GM12878 (cell line): ENCODE measurements around the gene TTC17. TPM values are rescaled to one million over a fixed set of nuclear protein-coding genes. Genes with fewer than 3 reads are reported as not detected.

Experiments
- ATAC-seq: fragments of 200-7000 bp; cut with Tn5 transposase; 3 replicates; pipeline ENCODE4 v1.9.1; 2020; ENCODE audit warnings: mild to moderate bottlenecking, moderate library complexity
- BruUV-seq: library from RNA; stranded (reverse); fragments of 400-500 nt; replicated peaks from 2 replicates; lab custom pipeline; 2021; lab: Mats Ljungman, UMichigan
- CTCF ChIA-PET: fragments of 300-600 bp; sonication (Branson Sonifier 250); formaldehyde crosslinking; extraction: SDS; loops from one replicate; lab custom pipeline; 2021; ENCODE audit warnings: inconsistent platforms; lab: Yijun Ruan, JAX
- POLR2A ChIA-PET: fragments of 350-600 bp; formaldehyde crosslinking; extraction: SDS; loops from one replicate; lab custom pipeline; 2021; ENCODE audit warnings: inconsistent platforms; lab: Charles Lee
- RAD21 ChIA-PET: fragments of 300-600 bp; sonication (Branson Sonifier 250); formaldehyde crosslinking; loops from one replicate; lab custom pipeline; 2023; ENCODE audit warnings: antibody characterized with exemption; ENCODE audit not compliant: unreplicated experiment; lab: Charles Lee
- SMC1A ChIA-PET: fragments of 300-600 bp; sonication (Branson Sonifier 250); formaldehyde crosslinking; loops from one replicate; lab custom pipeline; 2023; ENCODE audit not compliant: unreplicated experiment, uncharacterized antibody; lab: Charles Lee
- DNase-seq: peaks from one replicate; pipeline ENCODE4 v3.0.0-alpha.2; 2011; ENCODE audit warnings: low read depth, low spot score
- FAIRE-seq: peaks from 3 replicates; lab custom pipeline; 2011; peaks lifted over from hg19 to GRCh38; lab: Jason Lieb, UNC
- H2AFZ ChIP-seq: 2 replicates; pipeline ENCODE4 v1.6.0; 2011; ENCODE audit warnings: low read depth, low read length, control low read depth; ENCODE audit not compliant: control insufficient read depth
- H3K27ac ChIP-seq: 2 replicates; pipeline ENCODE4 v1.5.1; 2011; ENCODE audit warnings: control low read depth; ENCODE audit not compliant: control insufficient read depth, insufficient read depth
- H3K27me3 ChIP-seq, 2 experiments: replicated peaks in 1 of 2; 2 replicates each; pipeline versions ENCODE4 v1.6.0 to v1.6.1; 2011; ENCODE audit warnings: low read length in 1 of 2; ENCODE audit not compliant: control insufficient read depth in 2 of 2, insufficient read depth in 2 of 2
- H3K36me3 ChIP-seq, 2 experiments: 2 replicates each; pipeline ENCODE4 v1.5.1; 2011; ENCODE audit warnings: low read length in 1 of 2; ENCODE audit not compliant: control insufficient read depth in 2 of 2, insufficient read depth in 2 of 2
- H3K4me1 ChIP-seq: 2 replicates; pipeline ENCODE4 v1.6.1; 2011; ENCODE audit warnings: mild to moderate bottlenecking, low read length, moderate library complexity, mixed read lengths; ENCODE audit not compliant: control insufficient read depth, insufficient read depth
- H3K4me2 ChIP-seq: 2 replicates; pipeline ENCODE4 v1.6.0; 2011; ENCODE audit warnings: control low read depth; ENCODE audit not compliant: control insufficient read depth, insufficient read depth
- H3K4me3 ChIP-seq: fragments of 200-600 bp; sonication (generic); 2 replicates; pipeline ENCODE4 v1.5.1; 2016
- H3K79me2 ChIP-seq: 2 replicates; pipeline ENCODE4 v1.6.0; 2011; ENCODE audit warnings: low read length; ENCODE audit not compliant: control insufficient read depth, insufficient read depth
- H3K9ac ChIP-seq: 2 replicates; pipeline ENCODE4 v1.8.0; 2011; ENCODE audit warnings: low read length, control low read depth, mixed read lengths; ENCODE audit not compliant: control insufficient read depth, insufficient read depth
- H3K9me3 ChIP-seq: replicated peaks from 3 replicates; pipeline ENCODE4 v1.5.1; 2011; ENCODE audit warnings: mild to moderate bottlenecking, low read length; ENCODE audit not compliant: control insufficient read depth, insufficient read depth
- H4K20me1 ChIP-seq: 2 replicates; pipeline ENCODE4 v1.6.0; 2011; ENCODE audit not compliant: control insufficient read depth, insufficient read depth
- FOXM1 ChIP-seq: IDR thresholded peaks from 2 replicates; pipeline ENCODE4 v1.6.1; 2012; ENCODE audit warnings: low read depth, mild to moderate bottlenecking, inconsistent platforms, low read length, moderate library complexity
- GABPA ChIP-seq: IDR thresholded peaks from 2 replicates; pipeline ENCODE4 v1.6.1; 2014; ENCODE audit warnings: antibody characterized with exemption, low read depth, mild to moderate bottlenecking, inconsistent platforms
- JUNB ChIP-seq: IDR thresholded peaks from 2 replicates; pipeline ENCODE4 v1.6.1; 2016; ENCODE audit warnings: antibody characterized with exemption, mild to moderate bottlenecking
- POLR2AphosphoS2 ChIP-seq: IDR thresholded peaks from 2 replicates; pipeline ENCODE4 v1.6.1; 2011; ENCODE audit warnings: low read depth, mild to moderate bottlenecking, low read length, improper control_type of control experiment, moderate library complexity
- WGBS: methylation state at CpG from one replicate; pipeline ENCODE4 v1.1.6; 2016; ENCODE audit warnings: low lambda C conversion rate; ENCODE audit not compliant: insufficient replicate concordance, insufficient coverage; ENCODE audit errors: missing lambda C conversion rate; 5-methylcytosine and 5-hydroxymethylcytosine counted together
- in situ Hi-C: fragments of 300-500 bp; cut with MboI; formaldehyde crosslinking; loops from 9 replicates; pipeline ENCODE4 v1.14.3; 2018; ENCODE audit warnings: mixed read lengths
- intact Hi-C: fragments of 100-400 bp; cut with micrococcal nuclease; formaldehyde crosslinking; loops from one replicate; pipeline ENCODE4 v1.14.2; 2022; ENCODE audit not compliant: unreplicated experiment
- polyA plus RNA-seq, 11 experiments: library from polyadenylated mRNA; depleted of rRNA in 4 of 11; unstranded in 6 of 11; stranded (reverse) in 5 of 11; fragments of >200 nt; fragmentation: Nextera tagmentation in 4 of 11; fragmentation: Illumina TruSeq in 1 of 11; extraction: Ambion mirVana in 4 of 11; extraction: Trizol in 1 of 11; gene quantifications; 1 replicate in 1 of 11; 2 replicates in 10 of 11; pipeline versions ENCODE4 v1.2.1 to v1.2.3, GENCODE V29; 2011 to 2016; ENCODE audit warnings: inconsistent platforms in 2 of 11, missing spikeins in 2 of 11, low read depth in 1 of 11
- total RNA-seq, 4 experiments: library from RNA; depleted of rRNA in 3 of 4; stranded (reverse); fragments of >200 nt in 3 of 4; fragmentation: Illumina TruSeq in 1 of 4; extraction: Trizol in 1 of 4; gene quantifications; 2 replicates each; pipeline versions ENCODE4 v1.2.1 to v1.2.3, GENCODE V29; 2013 to 2021

Gene TTC17
- total and polyA plus RNA-seq, 10 of the 15 experiments (the other 5 are each of a cell fraction or from before 2014, with no cell fraction given) = 15.9 to 116 (median 41.5) TPM

- in situ Hi-C loops (loop anchor here (10.0 to 25.0 kb wide), 2 partner anchors 324 to 1227 kb away; partner anchors contain the start of gene HSD17B12), intact Hi-C loops (no loop called here)
- ChIA-PET CTCF (interaction anchor here (0.6 to 1.9 kb wide), 10 partner anchors 9 to 213 kb away, joined by 3 to 5 read pairs (median 4); partner anchors contain the start of gene API5), RAD21 (interaction anchor here (1.4 to 1.5 kb wide), 3 partner anchors 44 to 55 kb away, joined by 4 to 5 read pairs (median 5); partner anchors contain the start of gene API5), SMC1A (interaction anchor here (0.7 to 1.9 kb wide), 7 partner anchors 10 to 521 kb away, joined by 3 to 10 read pairs (median 6); partner anchors contain the start of gene ALKBH3), POLR2A (interaction anchor here (0.6 to 1.7 kb wide), 5 partner anchors 21 to 522 kb away, joined by 3 to 7 read pairs (median 4); no protein-coding TSS in a partner anchor)
- H3K79me2 ChIP-seq = peaks cover 62% of the 10 kb centered on the region
- H3K4me1 ChIP-seq = peaks cover 6% of the 10 kb centered on the region; the same call in 1 of the 2 replicates
- no peak for TF ChIP-seq FOXM1
- no peak for TF ChIP-seq POLR2AphosphoS2
- no peak overlapping the region for H2AFZ ChIP-seq
- peak overlapping the region; percentile 96 for H3K9ac ChIP-seq
- no peak for DNase-seq
- peak overlapping the region; percentile 96 for H3K27ac ChIP-seq
- no peaks in the 10 kb centered on the region for H3K27me3 ChIP-seq
- peak overlapping the region; percentile 62 for H3K4me3 ChIP-seq
- peaks cover 0 to 1% of the 10 kb centered on the region in 2 experiments; a peak in 1 of 4 replicates for H3K36me3 ChIP-seq
- 0% methylated on average over 1 of the region's 1 CpG for WGBS
- BruUV-seq = no TSS peak
- ATAC-seq = no peak
- H4K20me1 ChIP-seq = no peaks in the 10 kb centered on the region
- FAIRE-seq = no peak
- H3K9me3 ChIP-seq = no peaks in the 10 kb centered on the region
- peak overlapping the region; percentile 78 for H3K4me2 ChIP-seq
These were observed 1.8 kb downstream of the TTC17 start for GRCh38 chr11:43360361-43361032.

- no peak for FAIRE-seq
These were observed 8.0 kb downstream of the TTC17 start for GRCh38 chr11:43366677-43367076.

More at GRCh38 chr11:43366677-43367076, 8.0 kb downstream of the TTC17 start:
- ChIA-PET CTCF (interaction anchor here (0.6 to 2.0 kb wide), 4 partner anchors 9 to 1469 kb away, joined by 3 to 6 read pairs (median 4); partner anchors contain the start of gene API5), POLR2A (interaction anchor here (0.6 to 0.9 kb wide), 2 partner anchors 38 to 55 kb away, joined by 3 read pairs; no protein-coding TSS in a partner anchor), SMC1A (interaction anchor here (0.7 to 1.6 kb wide), 4 partner anchors 8 to 53 kb away, joined by 3 to 8 read pairs (median 3); partner anchors contain the start of gene TTC17), RAD21 (interaction anchor here (0.5 kb wide), 1 partner anchor 13 kb away, joined by 3 read pairs; no protein-coding TSS in a partner anchor)
- Histone ChIP-seq H3K79me2 (peaks cover 77% of the 10 kb centered on the region), H3K9me3 (no peaks in the 10 kb centered on the region), H4K20me1 (0 out of 2 replicates have a peak, but pooled peaks cover 2% of the 10 kb centered on the region), H3K27me3 (no peaks in the 10 kb centered on the region), H3K4me3 (no peak overlapping the region), H3K4me2 (peak overlapping the region; percentile 70; the same call in 1 of the 2 replicates), H3K4me1 (peaks cover 20% of the 10 kb centered on the region), H3K9ac (no peak overlapping the region), H3K36me3 (peaks cover 0 to 4% of the 10 kb centered on the region in 2 experiments; a peak in 3 of 4 replicates), H2AFZ (no peak overlapping the region), H3K27ac (peak overlapping the region; percentile 66; the same call in 1 of the 2 replicates)
- WGBS = 42% methylated on average over 5 of the region's 5 CpGs
- DNase-seq (no peak), ATAC-seq (peak; percentile 44)
- intact Hi-C loops = no loop called here
- no TSS peak for BruUV-seq
- in situ Hi-C loops = loop anchor here (10.0 to 25.0 kb wide), 2 partner anchors 318 to 1221 kb away; partner anchors contain the start of gene HSD17B12
- TF ChIP-seq GABPA (no peak), JUNB (0 out of 2 replicates have a peak, but pooled peaks have one; percentile 6)
